Germinal center (tissue), 1 donor: ENCODE measurements around the gene GNG7.
"Not testable (repeated sequence)": the region's sequence is repeated elsewhere in the genome, so short reads cannot be mapped to it uniquely, and the experiment has no call there.

Source experiments
- DNase-seq: peaks from one replicate; pipeline ENCODE4 v3.0.0; 2012; ENCODE audit warnings: mixed read lengths, low spot score

GNG7 gene

DNA sequence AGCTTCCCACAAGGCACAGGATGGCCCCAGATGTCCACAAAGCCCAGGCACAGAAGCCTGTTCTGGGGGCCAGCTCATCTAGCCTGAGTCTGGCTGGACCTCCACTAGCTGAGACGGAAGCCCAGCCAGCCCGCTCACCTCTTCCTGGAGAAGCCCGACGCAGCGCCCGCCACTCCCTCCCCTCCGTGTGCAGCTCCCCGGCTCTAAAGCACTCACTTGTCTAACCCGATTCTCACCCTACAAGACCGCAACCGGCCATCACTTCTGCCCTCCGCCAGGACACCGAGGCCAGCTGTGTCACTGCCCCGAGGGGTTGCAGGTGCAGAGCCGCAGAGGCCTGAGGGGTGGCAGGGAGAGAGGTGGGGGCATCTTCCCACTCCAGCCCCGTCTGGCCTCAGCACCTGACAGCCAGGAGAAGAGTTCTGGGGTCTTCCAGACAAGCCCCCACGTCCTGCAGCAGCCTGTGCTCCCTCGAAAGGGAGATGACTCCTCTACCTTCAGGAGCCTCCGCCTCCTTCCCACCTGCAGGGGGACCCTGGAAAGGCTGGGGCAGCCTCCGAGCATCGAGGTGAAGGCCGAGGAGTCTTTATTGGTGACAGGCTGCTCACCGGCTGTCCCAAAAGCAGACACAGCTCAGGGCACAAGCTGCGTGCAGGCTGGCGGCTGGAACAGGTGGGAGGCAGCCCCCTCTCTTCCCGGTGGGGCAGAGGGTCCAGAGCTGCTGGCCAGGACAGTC lies 24.6 kb upstream of the GNG7 start:
- DNase-seq, result no peak

DNA sequence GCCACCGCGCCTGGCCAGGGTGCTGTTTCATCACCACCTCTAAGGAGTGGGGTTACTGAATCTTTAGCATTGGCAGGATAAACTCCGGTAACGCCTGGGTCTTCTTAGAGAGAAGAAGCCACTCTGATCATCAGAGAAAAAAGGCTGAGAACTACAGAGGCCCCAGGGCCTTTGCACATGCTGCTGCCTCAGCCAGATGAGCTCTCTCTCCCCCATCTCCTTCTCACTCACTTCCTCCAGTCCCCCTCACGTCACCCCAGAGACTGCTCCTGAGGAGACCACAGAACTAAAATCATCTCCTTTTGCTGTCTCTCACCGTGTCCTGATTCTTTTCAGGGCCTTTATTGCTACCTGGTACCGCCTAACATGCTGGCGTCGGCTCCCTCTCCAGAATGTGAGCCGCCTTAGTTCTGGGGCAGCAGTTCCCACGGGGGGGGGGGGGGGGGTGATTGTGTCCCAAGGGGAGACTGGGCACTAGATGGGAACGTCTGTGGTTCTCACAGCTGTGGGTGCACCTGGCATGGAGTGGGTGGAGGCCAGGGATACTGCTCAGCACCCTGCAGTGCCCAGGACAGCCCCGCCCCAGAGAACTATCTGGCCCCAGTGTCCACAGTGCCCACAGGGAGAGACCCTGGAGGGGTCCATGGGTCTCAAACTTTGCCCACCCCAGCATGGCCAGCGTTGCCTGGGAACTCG lies 23.8 kb upstream of the GNG7 start:
- no peak for DNase-seq

DNA sequence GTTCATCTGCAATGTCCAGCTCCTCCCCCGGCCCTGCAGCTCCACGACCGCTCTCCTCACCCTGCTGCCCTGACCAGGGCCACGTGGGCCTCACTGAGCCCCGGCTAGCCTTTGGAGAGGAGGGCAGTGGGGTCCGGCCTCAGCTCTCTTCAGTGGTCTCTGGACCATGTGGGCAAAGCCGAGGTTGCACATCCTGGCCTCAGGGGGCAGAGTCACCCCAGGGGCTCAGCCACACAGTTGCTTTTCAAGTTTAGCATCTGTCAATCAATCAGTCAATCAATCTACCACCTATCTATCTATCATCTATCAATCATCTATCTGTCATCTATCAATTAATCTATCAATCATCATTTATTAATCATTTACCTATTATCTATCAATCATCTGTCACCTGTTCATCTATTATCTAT lies 21.7 kb upstream of the GNG7 start:
- DNase-seq, result no peak

DNA sequence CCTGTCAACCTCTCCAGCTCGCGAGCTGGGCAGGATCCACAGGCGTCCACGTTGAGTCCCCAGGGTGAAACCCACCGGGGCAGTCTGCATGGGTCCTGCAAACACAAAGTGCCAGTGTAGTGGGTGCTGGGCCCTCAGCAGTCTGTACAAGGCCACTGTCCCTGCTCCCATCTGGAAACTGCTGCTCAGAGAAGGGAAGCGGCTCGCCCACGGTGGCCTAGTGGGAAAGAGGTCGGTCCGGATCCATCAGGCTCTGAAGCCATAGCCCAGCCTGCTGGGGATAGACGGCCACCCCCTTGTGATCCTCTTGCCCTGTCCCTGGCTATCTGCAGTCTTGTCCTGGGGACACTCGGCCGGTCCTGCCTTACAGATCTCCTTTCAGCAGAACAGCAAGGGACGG lies 21.3 kb upstream of the GNG7 start:
- no peak for DNase-seq

DNA sequence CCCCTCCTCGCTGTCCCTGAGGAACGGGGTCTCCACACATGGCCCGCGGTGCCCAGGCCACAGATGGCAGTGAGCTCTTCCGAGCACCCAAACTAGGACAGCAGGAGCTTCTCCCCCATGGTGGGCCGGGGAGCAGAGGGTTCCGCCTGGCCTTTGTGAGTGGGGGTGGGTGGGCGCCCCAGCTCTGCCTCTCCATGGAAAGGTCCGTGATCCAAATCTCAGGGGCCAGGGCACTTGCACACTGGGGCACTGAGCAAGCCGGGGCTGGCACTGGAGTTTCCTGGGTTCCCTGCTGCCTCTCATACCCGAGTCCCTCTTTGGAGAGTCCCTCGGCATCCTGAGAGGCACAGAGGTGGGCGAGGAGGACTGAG lies 20.8 kb upstream of the GNG7 start:
- DNase-seq, result no peak

DNA sequence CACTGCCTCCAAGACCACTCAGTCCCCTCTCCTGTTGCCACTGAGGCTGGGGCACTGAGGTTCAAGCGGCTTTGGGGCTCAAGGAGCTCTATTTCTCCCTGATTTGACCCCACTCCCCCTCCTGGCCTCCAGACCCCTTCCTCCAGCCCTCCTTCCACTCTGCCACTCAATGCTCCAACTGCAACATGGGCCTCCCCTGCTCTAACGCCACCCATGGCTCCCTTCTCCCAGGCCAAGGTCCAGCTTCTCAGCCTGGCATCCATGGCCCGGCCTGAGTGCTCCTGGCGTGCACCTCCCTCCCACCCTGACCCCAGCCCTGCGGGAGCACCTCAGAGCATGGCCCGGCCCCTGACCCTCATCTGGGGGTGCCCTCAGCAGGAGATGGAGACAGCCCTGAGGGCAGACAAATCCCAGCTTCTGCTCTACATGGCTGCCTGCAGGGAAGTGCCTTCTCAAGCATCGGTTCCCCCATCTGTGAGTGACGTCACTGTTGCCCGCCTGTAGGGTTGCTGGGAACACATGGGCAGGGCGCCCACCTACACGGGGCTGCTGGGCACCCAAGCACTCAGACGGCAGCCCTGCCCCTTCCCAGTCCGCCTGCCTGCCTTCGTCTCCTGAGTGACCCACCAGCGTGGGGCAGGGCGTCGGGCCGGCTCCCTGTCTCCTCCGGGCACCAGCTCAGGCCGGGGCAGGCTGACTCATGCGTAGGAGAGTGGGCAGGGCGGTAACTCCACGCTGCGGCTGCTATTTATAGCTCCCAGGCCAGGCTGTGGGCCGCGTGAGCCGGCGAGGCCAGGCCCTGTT lies 20.2 kb upstream of the GNG7 start:
- DNase-seq, result no peak

DNA sequence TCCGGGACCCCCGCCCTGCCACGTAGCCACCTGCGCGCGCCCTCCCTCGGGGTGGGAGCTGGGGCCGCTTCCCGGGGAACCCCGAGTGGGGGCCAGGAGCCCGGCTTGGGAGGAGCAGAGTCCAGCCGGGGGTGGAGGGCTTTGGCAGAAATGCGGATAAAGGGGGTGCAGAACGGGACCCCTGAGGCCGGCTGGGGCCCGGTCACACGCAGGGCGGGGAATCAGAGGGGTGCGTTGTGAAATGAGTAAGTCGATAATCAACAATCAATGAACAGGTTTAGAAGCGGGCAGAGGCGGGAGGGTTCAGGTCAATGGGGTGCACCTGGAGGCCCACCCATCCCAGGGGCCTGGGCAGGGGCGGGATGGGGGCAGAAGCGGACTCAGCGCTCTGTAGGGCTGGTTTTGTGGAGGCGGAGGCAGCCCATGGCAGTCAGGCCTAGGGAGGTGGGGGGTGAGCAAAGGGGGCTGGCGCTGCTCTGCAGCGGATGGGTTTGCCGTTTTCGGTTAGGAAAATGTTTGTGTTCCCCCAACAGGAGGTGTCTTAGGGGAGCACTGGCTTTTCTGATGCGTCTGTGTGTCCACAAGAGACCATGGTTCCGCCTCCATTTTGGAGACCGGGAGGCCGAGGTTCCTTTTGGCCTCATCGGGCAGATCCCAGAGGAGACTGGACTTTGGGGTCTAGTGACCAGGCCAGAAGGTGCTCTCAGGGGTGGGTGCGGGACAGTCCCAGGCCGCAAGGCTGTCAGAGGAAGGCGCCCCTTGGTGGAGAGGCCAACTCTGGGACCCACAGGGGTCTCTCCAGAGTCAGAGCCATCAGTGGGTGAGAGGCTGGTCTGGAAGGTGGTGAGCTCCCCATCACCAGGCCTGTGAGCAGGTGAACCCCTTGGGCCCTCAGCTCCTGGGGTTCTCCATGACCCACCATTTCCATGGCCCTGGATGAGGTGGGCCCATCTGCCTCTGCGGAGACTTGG lies 19.4 kb upstream of the GNG7 start:
- no peak for DNase-seq

DNA sequence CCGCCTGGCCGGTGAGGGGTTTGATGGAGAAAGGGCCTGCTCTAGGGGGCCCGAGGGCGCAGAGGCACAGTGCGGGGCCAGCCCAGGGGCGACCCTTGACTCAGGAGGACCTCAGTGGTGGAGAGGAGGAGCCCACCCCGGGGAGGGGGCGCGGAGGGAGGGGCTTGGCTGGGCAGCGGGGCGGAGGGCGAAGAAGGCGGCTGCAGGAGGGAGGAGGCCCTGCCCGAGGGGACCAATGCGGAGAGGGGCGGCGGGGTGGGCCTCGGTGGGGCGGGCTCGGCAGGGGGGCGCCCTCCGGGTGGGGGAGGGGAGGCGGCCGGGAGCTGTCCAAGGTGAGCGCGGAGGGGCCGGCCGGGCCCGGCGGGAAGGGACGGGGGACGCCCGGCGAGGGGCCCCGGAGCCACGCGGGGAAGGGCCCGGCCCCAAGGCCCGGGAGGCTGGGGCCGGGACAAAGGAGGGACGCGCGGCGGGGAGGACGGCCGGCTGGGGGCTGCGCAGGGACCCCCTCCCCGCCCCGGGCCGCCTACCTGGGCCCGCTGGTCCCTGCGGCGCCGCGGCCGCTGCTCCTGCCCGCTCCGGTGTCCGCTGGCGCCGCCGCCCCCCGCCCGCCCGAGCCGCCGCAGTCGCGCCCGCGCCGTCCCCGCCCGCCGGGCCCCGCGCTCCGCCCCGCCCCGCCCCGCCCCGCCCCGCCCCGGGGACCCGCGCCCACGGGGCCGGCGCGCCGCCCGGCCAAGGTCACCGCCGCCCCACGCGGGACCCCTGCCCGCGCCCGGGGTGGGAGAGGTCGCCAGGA lies 18.5 kb upstream of the GNG7 start, which contains the start of gene DIRAS1:
DIRAS1 (minus strand) TSS at position 596 of the 793 bp plus-strand sequence. CDS start 3,566 bp downstream, outside the sequence.
- no peak for DNase-seq

DNA sequence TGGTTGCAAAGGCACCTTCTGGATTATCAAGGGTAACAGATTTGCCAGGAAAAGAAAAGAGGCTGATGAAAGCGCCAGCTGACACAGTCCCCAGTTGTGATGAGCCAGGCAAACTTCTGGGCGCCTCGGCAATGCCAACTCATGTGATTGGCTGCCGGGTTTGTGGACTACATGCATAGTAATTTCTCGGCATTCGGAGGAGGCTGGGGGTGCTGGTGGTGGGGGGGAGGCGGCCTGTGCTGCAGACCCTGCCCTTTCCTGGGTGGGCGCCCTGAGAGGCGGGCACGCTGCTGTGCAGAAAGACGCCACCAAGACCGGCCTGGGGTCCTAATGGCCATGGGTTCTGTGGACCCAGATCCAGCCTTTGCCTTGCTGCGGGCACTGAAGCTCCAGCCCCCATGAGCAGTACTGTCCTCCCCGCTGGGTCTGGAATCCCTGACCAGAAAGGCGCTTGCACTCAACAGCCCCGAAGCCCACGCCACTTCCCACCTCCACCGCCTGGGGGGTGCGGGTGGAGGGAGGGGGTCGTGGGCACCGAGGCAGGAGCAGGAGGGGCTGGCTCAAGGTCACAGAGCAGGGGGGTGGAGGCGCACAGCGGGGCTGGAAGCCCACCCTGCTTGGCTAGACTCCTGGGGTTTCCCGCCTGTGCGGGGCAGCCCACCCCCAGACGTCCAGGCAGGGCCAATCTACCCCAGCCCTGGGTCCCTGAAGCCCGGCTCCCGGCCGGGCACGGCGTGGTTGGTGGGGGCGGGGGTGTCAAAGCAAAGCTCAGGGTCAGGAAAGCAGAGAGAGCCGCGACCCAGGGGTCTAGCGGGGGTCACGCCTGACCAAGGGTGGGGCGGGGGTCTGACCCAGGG lies 17.7 kb upstream of the GNG7 start:
- DNase-seq, result no peak

DNA sequence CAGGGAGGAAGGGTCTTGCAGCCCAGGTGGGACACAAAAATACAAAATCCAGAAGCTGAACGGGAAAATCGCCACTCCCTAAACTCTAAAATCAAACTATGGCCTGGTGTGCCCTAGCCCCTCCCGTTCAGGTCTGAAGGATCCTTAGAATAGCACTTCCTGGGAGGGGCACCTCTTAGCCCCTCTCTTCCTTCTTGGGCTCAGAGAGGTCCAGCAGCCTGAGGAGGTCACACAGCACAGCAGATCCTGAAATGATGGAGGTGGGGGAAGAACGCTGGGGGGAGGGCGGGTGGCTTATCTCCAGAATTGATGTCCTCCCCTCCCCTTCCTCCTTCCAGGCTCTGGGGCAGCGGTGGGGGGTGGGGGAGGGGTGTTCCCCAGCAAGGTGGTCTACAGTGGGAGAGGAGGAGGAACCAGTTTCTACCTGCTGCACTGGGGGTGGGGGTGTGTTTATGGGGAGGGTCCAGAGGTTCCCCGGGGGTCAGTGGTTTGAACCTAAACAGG lies 16.8 kb upstream of the GNG7 start:
- DNase-seq, result no peak

DNA sequence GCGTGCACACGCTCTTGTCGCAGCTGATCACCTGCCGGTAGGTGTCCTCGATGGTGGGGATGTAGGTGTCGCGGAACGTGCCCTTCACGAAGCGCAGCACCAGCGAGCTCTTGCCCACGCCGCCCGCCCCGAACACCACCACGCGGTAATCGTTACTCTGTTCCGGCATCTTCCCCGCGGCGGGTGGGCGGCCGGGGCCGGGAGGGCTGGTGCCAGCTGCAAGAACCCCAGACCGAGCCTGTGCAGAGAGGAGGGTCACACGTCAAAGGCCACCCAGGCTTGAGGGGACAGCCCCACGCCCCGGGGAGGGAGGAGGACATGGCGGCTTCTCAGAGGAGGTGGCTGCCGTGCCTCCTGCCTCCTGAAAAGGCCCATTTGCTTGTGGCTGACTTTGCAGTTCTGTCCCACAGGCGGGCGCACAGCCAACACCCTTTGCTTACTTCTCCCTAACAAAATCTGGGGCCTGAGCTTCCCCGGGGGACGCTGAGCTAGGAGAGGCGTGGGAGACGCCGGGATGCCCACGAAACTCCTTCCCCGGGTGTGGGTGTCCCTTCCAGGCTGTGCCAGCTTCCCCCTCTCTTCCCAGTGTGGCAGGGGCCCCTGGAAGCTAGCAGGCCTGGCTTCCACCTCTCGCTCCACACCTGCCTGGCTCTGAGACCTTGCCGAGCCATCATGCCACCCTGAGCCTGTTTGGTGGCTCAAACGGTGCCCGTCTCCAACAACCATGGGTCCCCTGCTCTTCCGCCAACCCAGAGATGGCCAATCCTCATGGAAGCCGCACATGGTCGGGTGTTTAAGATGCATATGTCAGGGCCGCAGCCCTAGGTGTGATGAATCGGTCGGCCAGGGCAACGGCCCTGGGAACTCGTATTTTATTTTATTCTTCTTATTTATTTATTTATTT lies 15.4 kb upstream of the GNG7 start:
- no peak for DNase-seq

DNA sequence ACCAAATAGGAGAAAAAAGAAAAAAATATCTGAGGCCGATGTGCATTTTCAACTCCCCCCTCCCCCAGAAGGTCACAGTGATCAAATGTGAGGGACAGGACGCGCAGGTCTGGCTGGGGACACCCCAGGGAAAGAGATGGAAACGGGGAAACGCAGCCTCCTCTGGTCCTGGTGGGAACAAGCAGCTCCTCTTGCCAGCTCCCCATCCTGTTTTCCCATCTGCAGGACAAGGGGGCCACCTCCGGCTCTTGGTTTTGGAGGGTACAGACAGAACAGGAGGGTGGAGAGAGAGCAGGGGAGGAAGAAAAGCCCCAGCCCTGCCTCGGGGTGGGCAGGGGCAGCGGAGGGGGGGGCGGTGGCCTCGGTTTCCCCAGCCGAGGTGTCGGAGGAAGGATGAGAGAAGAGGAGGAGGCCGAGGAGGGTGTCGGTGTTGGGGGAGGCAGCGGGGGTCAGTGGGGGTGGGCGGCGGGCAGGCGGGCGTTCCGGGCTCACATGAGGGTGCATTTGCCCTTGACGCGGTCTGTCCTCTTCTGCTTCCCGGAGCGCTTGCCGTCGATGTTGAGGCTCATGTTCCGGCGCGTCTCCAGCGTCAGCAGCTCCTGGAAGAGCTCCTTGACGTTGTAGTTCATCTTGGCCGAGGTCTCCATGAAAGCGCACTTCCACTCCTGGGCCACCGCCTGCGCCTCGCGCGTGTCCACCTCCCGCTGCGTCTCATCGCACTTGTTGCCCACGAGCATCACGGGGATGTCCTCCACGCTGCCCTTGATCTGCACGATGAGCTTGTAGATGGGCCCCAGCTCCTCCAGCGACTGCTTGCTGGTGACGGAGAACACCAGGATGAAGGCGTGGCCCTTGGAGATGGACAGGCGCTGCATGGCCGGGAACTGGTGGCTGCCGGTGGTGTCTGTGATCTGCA lies 14.5 kb upstream of the GNG7 start:
- DNase-seq, result no peak

DNA sequence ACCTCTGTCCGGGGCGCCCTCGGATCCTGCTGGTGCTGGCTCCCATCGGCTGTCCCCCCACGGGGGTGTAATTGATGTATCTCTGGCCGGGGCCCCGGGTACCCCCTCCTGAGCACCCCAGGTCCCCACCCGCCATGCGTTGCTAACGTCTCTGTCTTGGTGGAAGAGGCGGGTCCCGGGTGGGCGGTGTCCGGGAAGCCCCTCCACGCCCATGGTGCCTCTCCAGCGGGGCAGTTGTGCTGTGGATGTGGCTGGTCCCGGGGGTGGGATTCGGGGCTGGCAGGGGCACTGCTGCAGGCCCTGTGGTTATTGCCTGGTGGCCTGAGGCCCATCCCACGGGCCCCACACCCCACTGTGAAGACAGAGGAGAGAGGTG lies 13.8 kb upstream of the GNG7 start:
- no peak for DNase-seq

DNA sequence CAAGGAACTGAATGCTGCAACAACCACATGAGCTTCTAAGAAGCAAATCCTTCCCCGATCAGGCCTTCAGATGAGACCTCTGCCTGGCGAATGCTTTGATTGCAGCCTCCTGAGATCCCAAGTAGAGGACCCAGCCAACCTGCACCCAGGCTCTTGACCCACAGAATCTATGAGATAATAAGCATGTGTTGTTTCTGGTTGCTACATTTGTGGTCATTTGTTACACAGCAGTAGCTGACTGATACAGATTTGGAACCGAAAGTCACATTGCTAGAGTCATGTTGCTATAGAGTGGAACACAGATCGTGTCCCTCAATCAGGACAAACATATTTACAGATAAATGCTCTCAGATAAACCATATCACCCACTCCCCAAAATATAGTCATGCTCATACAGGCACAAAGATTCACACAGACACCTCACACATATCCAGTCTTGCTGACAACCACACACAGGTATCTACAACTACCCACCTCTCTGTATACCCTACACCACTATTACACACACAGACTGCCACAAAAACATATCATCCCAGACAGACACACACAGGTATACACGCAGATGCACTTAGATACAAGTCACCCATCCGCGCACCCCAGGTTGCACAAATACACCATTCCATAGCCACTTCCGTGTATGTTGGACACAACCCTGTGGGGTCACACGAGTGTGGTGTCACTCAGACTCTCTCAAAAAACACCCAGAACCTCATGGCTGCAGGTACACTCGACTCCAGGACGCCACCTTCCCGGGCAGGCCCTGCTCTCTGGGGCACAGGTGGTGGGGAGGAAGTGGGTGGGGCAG lies 13.2 kb upstream of the GNG7 start:
- DNase-seq, result no peak

DNA sequence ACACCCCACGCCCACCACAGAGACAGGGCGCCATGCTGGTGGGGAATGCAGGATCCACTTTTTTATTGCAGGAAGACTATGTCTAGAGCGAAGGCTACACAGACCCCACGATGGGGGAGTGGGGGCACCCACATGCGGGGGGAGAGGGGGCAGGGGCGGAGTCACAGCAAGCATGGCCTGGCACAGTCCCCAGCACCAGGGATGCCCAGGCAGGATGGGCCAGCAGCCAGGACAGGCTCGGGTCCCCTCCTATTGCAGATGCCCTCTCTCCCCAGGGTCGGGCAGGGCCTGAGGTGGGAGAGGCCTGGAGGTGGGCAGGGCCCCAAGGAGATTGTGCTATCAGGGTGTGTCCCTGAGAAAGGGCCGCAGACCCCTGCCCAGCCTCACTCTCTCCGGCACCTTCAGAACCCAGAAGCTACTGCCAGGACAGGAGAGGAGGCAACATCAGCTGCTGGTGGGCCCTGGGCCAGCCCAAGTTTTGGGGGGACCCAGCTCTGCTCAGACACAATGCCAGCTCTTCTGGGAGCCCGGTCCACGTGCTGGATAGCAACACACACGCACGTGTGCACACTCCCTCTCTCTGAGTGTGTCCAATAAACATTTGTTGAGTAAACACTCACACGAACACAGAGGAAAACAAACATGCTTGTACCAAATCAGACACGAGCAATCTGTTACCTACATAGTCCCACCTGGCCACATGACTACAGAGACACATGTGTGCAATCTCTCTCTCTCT lies 12.2 kb upstream of the GNG7 start:
- DNase-seq, result no peak

DNA sequence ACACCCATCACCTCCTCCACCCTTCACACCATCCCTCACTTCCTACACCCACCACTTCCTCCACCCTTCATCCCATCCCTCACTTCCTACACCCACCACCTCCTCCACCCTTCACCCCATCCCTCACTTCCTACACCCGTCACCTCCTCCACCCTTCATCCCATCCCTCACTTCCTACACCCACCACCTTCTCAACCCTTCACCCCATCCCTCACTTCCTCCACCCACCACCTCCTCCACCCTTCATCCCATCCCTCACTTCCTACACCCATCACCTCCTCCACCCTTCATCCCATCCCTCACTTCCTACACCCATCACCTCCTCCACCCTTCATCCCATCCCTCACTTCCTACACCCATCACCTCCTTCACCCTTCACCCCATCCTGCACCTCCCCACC lies 11.6 kb upstream of the GNG7 start:
- DNase-seq, result not testable (repeated sequence)
